HCT116 (cell line): ENCODE measurements around the gene LSM12. TPM values are rescaled to one million over a fixed set of nuclear protein-coding genes. Genes with fewer than 3 reads are reported as not detected.

Experiments
- ATAC-seq: fragments of 200-7000 bp; cut with Tn5 transposase; 2 replicates; pipeline ENCODE4 v1.9.1; 2020; ENCODE audit warnings: mild to moderate bottlenecking, moderate library complexity
- BruUV-seq: library from RNA; stranded (reverse); fragments of 400-500 nt; replicated peaks from 2 replicates; lab custom pipeline; 2021; lab: Mats Ljungman, UMichigan
- CTCF ChIA-PET: fragments of 300-600 bp; sonication (Branson Sonifier 250); formaldehyde crosslinking; loops from one replicate; lab custom pipeline; 2021; ENCODE audit warnings: antibody characterized with exemption; lab: Charles Lee
- POLR2A ChIA-PET: fragments of 300-600, 350-600 bp; sonication (Branson Sonifier 250); formaldehyde crosslinking; loops from one replicate; lab custom pipeline; 2021; ENCODE audit warnings: antibody characterized with exemption; lab: Charles Lee
- RAD21 ChIA-PET, 2 experiments: fragments of 300-600 bp; sonication (Branson Sonifier 250); formaldehyde crosslinking; loops; one replicate each; lab custom pipeline; 2023; ENCODE audit warnings: low total read pairs in 2 of 2; ENCODE audit not compliant: uncharacterized antibody in 2 of 2, unreplicated experiment in 2 of 2, low non-redundant PET in 1 of 2; lab: Charles Lee
- DNase-seq: peaks from one replicate; pipeline ENCODE4 v3.0.0-alpha.2; 2010; ENCODE audit warnings: low read depth, low spot score
- H2AFZ ChIP-seq: fragments of 200-600 bp; shearing (Covaris generic), sonication (generic); 2 replicates; pipeline ENCODE4 v1.6.1; 2017; ENCODE audit warnings: low read depth, mixed run types, mixed read lengths, antibody characterized with exemption, low read length; ENCODE audit not compliant: poor library complexity, severe bottlenecking
- H3K27ac ChIP-seq: 2 replicates; pipeline ENCODE4 v1.5.1; 2012; ENCODE audit warnings: low read depth, low read length
- H3K27me3 ChIP-seq: fragments of 200-600 bp; sonication (generic); 2 replicates; pipeline ENCODE4 v1.6.1; 2016; ENCODE audit warnings: mixed run types, low read length, mixed read lengths; ENCODE audit not compliant: insufficient read depth
- H3K36me3 ChIP-seq, 2 experiments: fragments of 200-500 bp in 1 of 2; fragments of 200-600 bp in 1 of 2; sonication (Bioruptor generic) in 1 of 2; sonication (generic) in 1 of 2; 2 replicates each; pipeline versions ENCODE4 v1.5.1 to v1.6.1; 2014 to 2016; ENCODE audit warnings: low read length in 2 of 2, inconsistent platforms in 1 of 2, mixed read lengths in 1 of 2, mixed run types in 1 of 2; ENCODE audit not compliant: insufficient read depth in 2 of 2, control insufficient read depth in 1 of 2
- H3K4me1 ChIP-seq, 2 experiments: fragments of 200-600 bp in 1 of 2; sonication (generic) in 1 of 2; 2 replicates each; pipeline versions ENCODE4 v1.5.1 to v1.6.1; 2012 to 2017; ENCODE audit warnings: low read length in 2 of 2, inconsistent platforms in 1 of 2, mild to moderate bottlenecking in 1 of 2, mixed read lengths in 1 of 2, mixed run types in 1 of 2, moderate library complexity in 1 of 2; ENCODE audit not compliant: insufficient read depth in 2 of 2, control insufficient read depth in 1 of 2
- H3K4me2 ChIP-seq: fragments of 200-600 bp; sonication (generic); 2 replicates; pipeline ENCODE4 v1.6.1; 2017; ENCODE audit warnings: mixed run types, low read length, mixed read lengths
- H3K4me3 ChIP-seq, 2 experiments: fragments of 200-600 bp in 1 of 2; sonication (generic) in 1 of 2; replicated peaks in 1 of 2; 2 replicates each; pipeline ENCODE4 v1.5.1; 2011 to 2016; ENCODE audit warnings: low read length in 2 of 2, control low read depth in 1 of 2, low read depth in 1 of 2, mild to moderate bottlenecking in 1 of 2, mixed read lengths in 1 of 2, mixed run types in 1 of 2
- H3K79me2 ChIP-seq: fragments of 200-600 bp; sonication (generic); 2 replicates; pipeline ENCODE4 v1.6.1; 2017; ENCODE audit warnings: mild to moderate bottlenecking, mixed run types, low read length, moderate library complexity, mixed read lengths; ENCODE audit not compliant: insufficient read depth
- H3K9ac ChIP-seq: fragments of 200-600 bp; sonication (generic); 2 replicates; pipeline ENCODE4 v1.6.1; 2016; ENCODE audit warnings: low read length, mixed read lengths
- H3K9me2 ChIP-seq: fragments of 200-600 bp; sonication (generic), shearing (Covaris generic); 2 replicates; pipeline ENCODE4 v1.6.1; 2017; ENCODE audit warnings: mixed run types, mild to moderate bottlenecking, moderate library complexity; ENCODE audit not compliant: insufficient read depth
- H3K9me3 ChIP-seq, 2 experiments: fragments of 200-500 bp in 1 of 2; fragments of 200-600 bp in 1 of 2; sonication (Bioruptor generic) in 1 of 2; sonication (generic) in 1 of 2; 2 replicates each; pipeline ENCODE4 v1.6.1; 2014 to 2017; ENCODE audit warnings: low read length in 2 of 2, mixed read lengths in 2 of 2, inconsistent platforms in 1 of 2, low read depth in 1 of 2, mild to moderate bottlenecking in 1 of 2, mixed run types in 1 of 2, moderate library complexity in 1 of 2; ENCODE audit not compliant: control insufficient read depth in 1 of 2, insufficient read depth in 1 of 2
- H4K20me1 ChIP-seq: fragments of 200-600 bp; sonication (generic), shearing (Covaris generic); 2 replicates; pipeline ENCODE4 v1.6.1; 2017; ENCODE audit warnings: mixed run types, mild to moderate bottlenecking, moderate library complexity; ENCODE audit not compliant: insufficient read depth
- CBX3 ChIP-seq: IDR thresholded peaks from 2 replicates; pipeline ENCODE4 v1.6.1; 2012; ENCODE audit warnings: low read depth
- FOSL1 ChIP-seq: IDR thresholded peaks from 2 replicates; pipeline ENCODE4 v1.6.1; 2012; ENCODE audit warnings: low read depth
- POLR2A ChIP-seq: IDR thresholded peaks from 2 replicates; pipeline ENCODE4 v1.7.0; 2011; ENCODE audit warnings: borderline replicate concordance; ENCODE audit not compliant: insufficient read depth, insufficient read length; ENCODE audit errors: extremely low read depth
- RAD21 ChIP-seq: IDR thresholded peaks from 2 replicates; pipeline ENCODE4 v1.6.1; 2012; ENCODE audit warnings: low read depth, mild to moderate bottlenecking
- REST ChIP-seq: IDR thresholded peaks from 2 replicates; pipeline ENCODE4 v1.6.1; 2012; ENCODE audit warnings: low read depth
- SIN3A ChIP-seq: IDR thresholded peaks from 2 replicates; pipeline ENCODE4 v1.6.1; 2012; ENCODE audit warnings: low read depth
- SP1 ChIP-seq: IDR thresholded peaks from 2 replicates; pipeline ENCODE4 v1.6.1; 2012; ENCODE audit warnings: low read depth
- TCF7L2 ChIP-seq: IDR thresholded peaks from 2 replicates; pipeline ENCODE4 v1.7.0; 2011; ENCODE audit warnings: borderline replicate concordance, inconsistent platforms; ENCODE audit not compliant: insufficient read depth, insufficient read length; ENCODE audit errors: extremely low read depth
- ZNF274 ChIP-seq: fragments of 200-500 bp; sonication (Bioruptor generic); IDR thresholded peaks from 2 replicates; pipeline ENCODE4 v1.6.1; 2014; ENCODE audit warnings: mild to moderate bottlenecking, low read depth, low read length, inconsistent platforms
- intact Hi-C: fragments of 100-400 bp; cut with micrococcal nuclease; formaldehyde crosslinking; loops from 2 replicates; pipeline ENCODE4 v1.10.0; 2022
- total RNA-seq: library from RNA; stranded (reverse); gene quantifications from one replicate; pipeline ENCODE4 v1.2.1, GENCODE V29; 2021; ENCODE audit not compliant: unreplicated experiment
- TF ChIP-seq, protein P1 (sequence below): IDR thresholded peaks from 2 replicates; pipeline ENCODE4 v1.6.1; 2012

The LSM12 gene
- total RNA-seq, 1 experiment from 2014 or later = 99.6 TPM

DNA sequence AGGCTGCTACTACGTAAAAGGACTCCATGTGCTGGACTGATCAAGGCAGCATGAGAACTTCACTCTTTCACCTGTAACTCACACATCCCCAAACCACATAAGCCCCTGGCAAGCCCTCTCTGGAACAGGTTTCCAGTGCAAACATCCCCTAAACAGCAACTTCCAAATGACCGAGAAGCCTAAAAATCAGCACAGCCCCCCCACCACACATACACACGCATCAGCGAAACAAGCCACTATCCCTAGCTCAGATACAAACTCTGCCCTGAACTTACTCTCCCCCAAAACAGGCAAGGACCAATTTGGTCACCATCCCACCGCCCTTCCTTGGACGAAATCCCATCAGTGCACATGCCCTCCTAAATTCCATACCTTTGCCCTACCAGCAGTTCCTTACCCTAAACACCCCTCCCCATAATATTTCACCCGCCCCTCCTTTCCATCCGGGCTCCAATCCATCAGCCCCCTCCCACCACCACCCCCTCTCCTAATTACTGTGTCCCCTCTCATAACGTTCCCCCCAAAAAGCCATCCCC lies 735 bp downstream of the LSM12 start:
- CTCF ChIA-PET = no interaction called here
- intact Hi-C loops = no loop called here
- Histone ChIP-seq H3K79me2 (peaks cover 59% of the 10 kb centered on the region), H3K4me1 (peaks cover 14 to 35% of the 10 kb centered on the region in 2 experiments), H3K27ac (peak overlapping the region; percentile 93), H2AFZ (no peak overlapping the region), H3K36me3 (peaks cover 26 to 32% of the 10 kb centered on the region in 2 experiments), H4K20me1 (peaks cover under 1% of the 10 kb centered on the region; the same call in 1 of the 2 replicates), H3K9ac (peak overlapping the region; percentile 99), H3K9me3 (no peaks in the 10 kb centered on the region), H3K4me2 (peak overlapping the region; percentile 99), H3K9me2 (no peaks in the 10 kb centered on the region), H3K4me3 (peak overlapping the region; percentile 98 to 99), H3K27me3 (no peaks in the 10 kb centered on the region)
- TF ChIP-seq, protein P1, sequence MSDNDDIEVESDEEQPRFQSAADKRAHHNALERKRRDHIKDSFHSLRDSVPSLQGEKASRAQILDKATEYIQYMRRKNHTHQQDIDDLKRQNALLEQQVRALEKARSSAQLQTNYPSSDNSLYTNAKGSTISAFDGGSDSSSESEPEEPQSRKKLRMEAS = no peak
- TF ChIP-seq RAD21 = no peak
- no peak for TF ChIP-seq POLR2A
- no peak for TF ChIP-seq ZNF274
- TF ChIP-seq REST = no peak
- TF ChIP-seq CBX3 = no peak
- TF ChIP-seq SIN3A = no peak
- no peak for TF ChIP-seq SP1
- no peak for TF ChIP-seq FOSL1
- no peak for TF ChIP-seq TCF7L2
- ATAC-seq (no peak), DNase-seq (no peak)
- BruUV-seq = TSS peak; percentile 42
- RAD21 ChIA-PET = no interaction called here
- POLR2A ChIA-PET = interaction anchor here (0.6 to 1.6 kb wide), 4 partner anchors 45 to 220 kb away, joined by 3 read pairs; partner anchors contain the start of gene HDAC5
